K562 (cell line): ENCODE measurements around the gene CELF4. TPM values are rescaled to one million over a fixed set of nuclear protein-coding genes. Genes with fewer than 3 reads are reported as not detected.

Experiments
- ATAC-seq: fragments of 200-7000 bp; cut with Tn5 transposase; 3 replicates; pipeline ENCODE4 v1.9.1; 2020; ENCODE audit warnings: moderate library complexity
- BruUV-seq: library from RNA; stranded (reverse); fragments of 400-500 nt; replicated peaks from 2 replicates; lab custom pipeline; 2021; lab: Mats Ljungman, UMichigan
- CTCF ChIA-PET: fragments of 300-600 bp; formaldehyde crosslinking; extraction: SDS; loops from one replicate; lab custom pipeline; 2021; ENCODE audit warnings: low intra/inter-chr PET ratio; lab: Yijun Ruan, JAX
- POLR2A ChIA-PET: fragments of 300-600, 350-650 bp; sonication (Branson Sonifier 250); formaldehyde crosslinking; extraction: SDS; loops from one replicate; lab custom pipeline; 2021; ENCODE audit warnings: antibody characterized with exemption, inconsistent platforms; lab: Yijun Ruan, JAX
- DNase-seq, 4 experiments: peaks; one replicate each; pipeline versions ENCODE4 v3.0.0 to v3.0.0-alpha.2; 2011 to 2018; ENCODE audit warnings: low spot score in 3 of 4, mixed read lengths in 3 of 4; ENCODE audit errors: extremely low read depth in 1 of 4
- FAIRE-seq: peaks from 2 replicates; lab custom pipeline; 2011; peaks lifted over from hg19 to GRCh38; lab: Jason Lieb, UNC
- H2AFZ ChIP-seq: 2 replicates; pipeline ENCODE4 v1.6.0; 2011; ENCODE audit warnings: low read depth, low read length, control low read depth, inconsistent platforms
- H3K27ac ChIP-seq: fragments of 200-600 bp; 3 replicates; pipeline ENCODE4 v1.8.0; 2011; ENCODE audit warnings: low read depth, mild to moderate bottlenecking, control low read depth, inconsistent platforms, low read length, moderate library complexity, mixed read lengths; ENCODE audit errors: extremely low read depth
- H3K27me3 ChIP-seq, 2 experiments: fragments of 300-600 bp in 1 of 2; 2 replicates in 1 of 2; 3 replicates in 1 of 2; pipeline versions ENCODE4 v1.6.0 to v1.8.0; 2011; ENCODE audit warnings: inconsistent platforms in 2 of 2, low read length in 2 of 2, mild to moderate bottlenecking in 1 of 2, mixed read lengths in 1 of 2, moderate library complexity in 1 of 2; ENCODE audit not compliant: control insufficient read depth in 2 of 2, insufficient read depth in 2 of 2
- H3K36me3 ChIP-seq: fragments of 300-600 bp; 3 replicates; pipeline ENCODE4 v1.8.0; 2011; ENCODE audit warnings: mild to moderate bottlenecking, low read length, inconsistent platforms; ENCODE audit not compliant: control insufficient read depth, insufficient read depth
- H3K4me1 ChIP-seq, 2 experiments: fragments of 200-600 bp in 1 of 2; replicated peaks in 1 of 2; 2 replicates in 1 of 2; 3 replicates in 1 of 2; pipeline versions ENCODE4 v1.5.1 to v1.8.0; 2011; ENCODE audit warnings: inconsistent platforms in 2 of 2, low read length in 2 of 2, mild to moderate bottlenecking in 1 of 2, mixed read lengths in 1 of 2, moderate library complexity in 1 of 2; ENCODE audit not compliant: control insufficient read depth in 2 of 2, insufficient read depth in 2 of 2
- H3K4me2 ChIP-seq: 2 replicates; pipeline ENCODE4 v1.6.1; 2011; ENCODE audit warnings: low read length, control low read depth, inconsistent platforms, mixed read lengths; ENCODE audit not compliant: insufficient read depth
- H3K4me3 ChIP-seq: fragments of 200-600 bp; sonication (generic), shearing (Covaris generic); 2 replicates; pipeline ENCODE4 v1.5.1; 2016; ENCODE audit warnings: control low read depth, inconsistent platforms
- H3K79me2 ChIP-seq: fragments of 200-600 bp; 3 replicates; pipeline ENCODE4 v1.8.0; 2011; ENCODE audit warnings: low read length, inconsistent platforms; ENCODE audit not compliant: control insufficient read depth, insufficient read depth
- H3K9ac ChIP-seq, 2 experiments: 2 replicates each; pipeline versions ENCODE4 v1.6.0 to v1.6.1; 2011; ENCODE audit warnings: low read depth in 2 of 2, low read length in 2 of 2, control low read depth in 1 of 2, inconsistent platforms in 1 of 2, mild to moderate bottlenecking in 1 of 2, mixed read lengths in 1 of 2; ENCODE audit not compliant: insufficient read depth in 1 of 2
- H3K9me1 ChIP-seq: one replicate; pipeline ENCODE4 v1.6.0; 2011; ENCODE audit warnings: inconsistent platforms, mild to moderate bottlenecking, low read length, moderate library complexity; ENCODE audit not compliant: control insufficient read depth, insufficient read depth
- H3K9me3 ChIP-seq: replicated peaks from 2 replicates; pipeline ENCODE4 v1.5.1; 2011; ENCODE audit warnings: low read depth, low read length, inconsistent platforms; ENCODE audit not compliant: control insufficient read depth, insufficient read depth
- H4K20me1 ChIP-seq: replicated peaks from 2 replicates; pipeline ENCODE4 v1.6.1; 2011; ENCODE audit warnings: low read length, inconsistent platforms, mixed read lengths; ENCODE audit not compliant: control insufficient read depth, insufficient read depth
- ATF6 ChIP-seq: sonication (generic); formaldehyde crosslinking; IDR thresholded peaks from 2 replicates; pipeline ENCODE4 v1.4.0; 2020; ENCODE audit warnings: mild to moderate bottlenecking, missing genetic modification reagents
- BCL6 ChIP-seq: fragments of 250-450 bp; sonication (Bioruptor Pico); IDR thresholded peaks from 2 replicates; pipeline ENCODE4 v1.4.0; 2020
- COPS2 ChIP-seq: fragments of 450-650 bp; conservative IDR thresholded peaks from 2 replicates; pipeline ENCODE4 v1.6.1; 2016; ENCODE audit warnings: mild to moderate bottlenecking, moderate library complexity
- HBP1 ChIP-seq: fragments of 450-650 bp; formaldehyde crosslinking; IDR thresholded peaks from 2 replicates; pipeline ENCODE4 v1.4.0; 2022; ENCODE audit warnings: missing genetic modification characterization
- MLX ChIP-seq, 2 experiments: fragments of 450-650 bp in 1 of 2; sonication (generic) in 1 of 2; formaldehyde crosslinking; conservative IDR thresholded peaks; 2 replicates each; pipeline versions ENCODE4 v1.4.0 to v1.8.1; 2020 to 2022; ENCODE audit warnings: mild to moderate bottlenecking in 1 of 2, missing genetic modification reagents in 1 of 2
- NFXL1 ChIP-seq: fragments of 450-650 bp; formaldehyde crosslinking; IDR thresholded peaks from 2 replicates; pipeline ENCODE4 v1.4.0; 2021; ENCODE audit warnings: mild to moderate bottlenecking
- ZNF277 ChIP-seq: fragments of 250-450 bp; sonication (Bioruptor Pico); IDR thresholded peaks from 2 replicates; pipeline ENCODE4 v1.8.0; 2022; ENCODE audit warnings: inconsistent platforms, mild to moderate bottlenecking, moderate library complexity, borderline replicate concordance
- WGBS: fragments of 100-300 bp; shearing (Covaris generic); methylation state at CpG from one replicate; pipeline ENCODE4 v1.1.6; 2016; ENCODE audit warnings: low coverage, mixed read lengths; ENCODE audit not compliant: insufficient coverage; ENCODE audit errors: missing lambda C conversion rate; 5-methylcytosine and 5-hydroxymethylcytosine counted together
- in situ Hi-C: fragments of 300-500 bp; cut with MboI; formaldehyde crosslinking; loops from 4 replicates; pipeline ENCODE4 v1.15.0; 2018; ENCODE audit warnings: inconsistent platforms, mixed read lengths
- intact Hi-C: fragments of 100-400 bp; cut with micrococcal nuclease; formaldehyde crosslinking; loops from 2 replicates; pipeline ENCODE4 v1.14.2; 2022
- polyA plus RNA-seq, 8 experiments: library from polyadenylated mRNA; depleted of rRNA in 4 of 8; stranded (reverse) in 5 of 8; unstranded in 3 of 8; fragments of >200 nt; fragmentation: Nextera tagmentation in 2 of 8; fragmentation: Illumina TruSeq in 1 of 8; extraction: Ambion mirVana in 2 of 8; extraction: Trizol in 1 of 8; gene quantifications; 2 replicates each; pipeline versions ENCODE4 v1.2.1 to v1.2.3, GENCODE V29; 2011 to 2014; ENCODE audit warnings: inconsistent platforms in 1 of 8, missing spikeins in 1 of 8
- total RNA-seq, 7 experiments: library from RNA; depleted of rRNA in 6 of 7; stranded (reverse); fragments of >200 nt in 6 of 7; fragmentation: Illumina TruSeq in 2 of 7; extraction: Trizol in 2 of 7; gene quantifications; 2 replicates each; pipeline versions ENCODE4 v1.2.1 to v1.2.3, GENCODE V29; 2011 to 2021; ENCODE audit warnings: low replicate concordance in 1 of 7

Gene CELF4
- total and polyA plus RNA-seq, 9 of the 15 experiments (the other 6 are each of a cell fraction or from before 2014, with no cell fraction given) = 0.04 to 0.24 (median 0.07) TPM; not detected in 3

GRCh38 chr18:37368110-37368954, 197.3 kb downstream of the CELF4 start:
- Histone ChIP-seq H3K9ac (no peak overlapping the region), H3K27me3 (no peaks in the 10 kb centered on the region; a peak in 1 of 5 replicates), H3K4me3 (no peak overlapping the region), H2AFZ (no peak overlapping the region), H3K9me3 (no peaks in the 10 kb centered on the region), H3K36me3 (no peaks in the 10 kb centered on the region), H3K9me1 (no peaks in the 10 kb centered on the region), H3K27ac (no peak overlapping the region), H3K79me2 (no peaks in the 10 kb centered on the region), H4K20me1 (peaks cover 3% of the 10 kb centered on the region; the same call in 1 of the 2 replicates), H3K4me1 (no peaks in the 10 kb centered on the region), H3K4me2 (no peak overlapping the region)
- ATAC-seq (no peak), DNase-seq (no peak), FAIRE-seq (no peak)
- intact Hi-C loops = no loop called here
- in situ Hi-C loops = no loop called here
- ChIA-PET POLR2A (no interaction called here), CTCF (no interaction called here)
- no TSS peak for BruUV-seq
- TF ChIP-seq ATF6 = no peak
- TF ChIP-seq BCL6 (CRISPR knock-in tag) = no peak
- no peak for TF ChIP-seq NFXL1 (CRISPR knock-in tag)
- TF ChIP-seq HBP1 (CRISPR knock-in tag) = no peak
- TF ChIP-seq ZNF277 = no peak
- no peak for TF ChIP-seq COPS2
- no peak for TF ChIP-seq MLX (CRISPR knock-in tag; conservative IDR thresholded peaks at IDR 0.05)
- under 1% methylated on average over 9 of the region's 10 CpGs for WGBS
